22Rv1 (cell line): ENCODE measurements around the gene TYROBP.

ENCODE experiments used
- ZFX ChIP-seq: fragments of 450-650 bp; IDR thresholded peaks from 2 replicates; pipeline ENCODE4 v1.6.1; 2017; ENCODE audit warnings: antibody characterized with exemption, borderline replicate concordance
- TF ChIP-seq, protein P1 (sequence below): fragments of 450-650 bp; IDR thresholded peaks from 2 replicates; pipeline ENCODE4 v1.5.1; 2017; ENCODE audit warnings: mild to moderate bottlenecking

- TF ChIP-seq, protein P1, sequence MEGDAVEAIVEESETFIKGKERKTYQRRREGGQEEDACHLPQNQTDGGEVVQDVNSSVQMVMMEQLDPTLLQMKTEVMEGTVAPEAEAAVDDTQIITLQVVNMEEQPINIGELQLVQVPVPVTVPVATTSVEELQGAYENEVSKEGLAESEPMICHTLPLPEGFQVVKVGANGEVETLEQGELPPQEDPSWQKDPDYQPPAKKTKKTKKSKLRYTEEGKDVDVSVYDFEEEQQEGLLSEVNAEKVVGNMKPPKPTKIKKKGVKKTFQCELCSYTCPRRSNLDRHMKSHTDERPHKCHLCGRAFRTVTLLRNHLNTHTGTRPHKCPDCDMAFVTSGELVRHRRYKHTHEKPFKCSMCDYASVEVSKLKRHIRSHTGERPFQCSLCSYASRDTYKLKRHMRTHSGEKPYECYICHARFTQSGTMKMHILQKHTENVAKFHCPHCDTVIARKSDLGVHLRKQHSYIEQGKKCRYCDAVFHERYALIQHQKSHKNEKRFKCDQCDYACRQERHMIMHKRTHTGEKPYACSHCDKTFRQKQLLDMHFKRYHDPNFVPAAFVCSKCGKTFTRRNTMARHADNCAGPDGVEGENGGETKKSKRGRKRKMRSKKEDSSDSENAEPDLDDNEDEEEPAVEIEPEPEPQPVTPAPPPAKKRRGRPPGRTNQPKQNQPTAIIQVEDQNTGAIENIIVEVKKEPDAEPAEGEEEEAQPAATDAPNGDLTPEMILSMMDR, result no peak
- TF ChIP-seq ZFX, result no peak
Measured at GRCh38 chr19:35890113-35890650, 17.9 kb downstream of the TYROBP start.
